Bronchial epithelial cell (primary cell): Measurements from ENCODE around the gene SLC19A3. TPM values are rescaled to one million over a fixed set of nuclear protein-coding genes. Genes with fewer than 3 reads are reported as not detected.

Experiments used
- DNase-seq: peaks from one replicate; pipeline ENCODE4 v3.0.0-alpha.2; 2010; ENCODE audit warnings: low read depth
- FAIRE-seq: peaks from 2 replicates; lab custom pipeline; 2011; peaks lifted over from hg19 to GRCh38; lab: Jason Lieb, UNC
- H3K27me3 ChIP-seq: 2 replicates; pipeline ENCODE4 v1.5.1; 2011; ENCODE audit warnings: low read length; ENCODE audit not compliant: control insufficient read depth, insufficient read depth
- H3K36me3 ChIP-seq: 2 replicates; pipeline ENCODE4 v1.5.1; 2011; ENCODE audit warnings: low read length; ENCODE audit not compliant: control insufficient read depth, insufficient read depth
- H3K4me3 ChIP-seq: 2 replicates; pipeline ENCODE4 v1.5.1; 2011; ENCODE audit warnings: mild to moderate bottlenecking, low read depth, low read length, control low read depth
- CTCF ChIP-seq: IDR thresholded peaks from 2 replicates; pipeline ENCODE4 v1.5.1; 2011; ENCODE audit warnings: mild to moderate bottlenecking, moderate library complexity, low read length, control low read depth, inconsistent platforms; ENCODE audit not compliant: insufficient read depth, severe bottlenecking
- total RNA-seq: library from RNA; depleted of rRNA; stranded (reverse); fragments of >200 nt; gene quantifications from 2 replicates; pipeline ENCODE4 v1.2.1, GENCODE V29; 2014

The SLC19A3 gene
- total RNA-seq, 1 donor from 2014 or later, result not detected

GRCh38 chr2:227654426-227654825 is 63.4 kb downstream of the SLC19A3 start:
- no peaks in the 10 kb centered on the region for H3K36me3 ChIP-seq
- TF ChIP-seq CTCF, result no peak
- no peak for FAIRE-seq

DNA sequence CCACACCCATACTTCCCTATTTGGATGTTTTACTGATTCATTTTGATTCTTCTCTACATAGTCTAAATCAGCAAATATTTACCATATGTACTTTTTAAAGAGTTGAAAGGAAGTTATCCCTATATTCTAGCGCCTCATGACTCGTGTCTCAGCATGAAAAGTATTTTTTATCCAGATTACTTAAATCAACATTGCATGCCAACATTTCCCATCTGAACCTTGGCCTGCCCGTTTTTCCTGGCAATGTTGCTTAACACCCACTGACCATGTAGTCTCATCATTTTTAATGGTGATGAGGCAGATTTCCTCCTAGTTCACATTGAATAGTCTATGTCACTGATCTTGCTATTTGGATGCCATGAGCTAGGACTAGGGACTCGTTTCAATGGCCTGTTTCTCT is 64.4 kb downstream of the SLC19A3 start:
- Histone ChIP-seq H3K4me3 (no peak overlapping the region), H3K27me3 (no peaks in the 10 kb centered on the region), H3K36me3 (no peaks in the 10 kb centered on the region)
- FAIRE-seq, result no peak
- DNase-seq, result peak; percentile 83
- no peak for TF ChIP-seq CTCF

More at GRCh38 chr2:227654426-227654825, 63.4 kb downstream of the SLC19A3 start:
- Histone ChIP-seq H3K4me3 (no peak overlapping the region), H3K27me3 (no peaks in the 10 kb centered on the region)
- DNase-seq, result no peak

- Histone ChIP-seq H3K36me3 (no peaks in the 10 kb centered on the region), H3K4me3 (no peak overlapping the region), H3K27me3 (peaks cover 2% of the 10 kb centered on the region)
- no peak for FAIRE-seq
- no peak for TF ChIP-seq CTCF
- no peak for DNase-seq
These were observed 73.8 kb downstream of the SLC19A3 start for GRCh38 chr2:227643990-227644551.

- no peaks in the 10 kb centered on the region for H3K36me3 ChIP-seq
- TF ChIP-seq CTCF, result no peak
- H3K27me3 ChIP-seq, result peaks cover 2% of the 10 kb centered on the region
- FAIRE-seq (no peak), DNase-seq (no peak)
- H3K4me3 ChIP-seq, result no peak overlapping the region
These were observed 75.2 kb downstream of the SLC19A3 start for GRCh38 chr2:227642656-227643055.

DNA sequence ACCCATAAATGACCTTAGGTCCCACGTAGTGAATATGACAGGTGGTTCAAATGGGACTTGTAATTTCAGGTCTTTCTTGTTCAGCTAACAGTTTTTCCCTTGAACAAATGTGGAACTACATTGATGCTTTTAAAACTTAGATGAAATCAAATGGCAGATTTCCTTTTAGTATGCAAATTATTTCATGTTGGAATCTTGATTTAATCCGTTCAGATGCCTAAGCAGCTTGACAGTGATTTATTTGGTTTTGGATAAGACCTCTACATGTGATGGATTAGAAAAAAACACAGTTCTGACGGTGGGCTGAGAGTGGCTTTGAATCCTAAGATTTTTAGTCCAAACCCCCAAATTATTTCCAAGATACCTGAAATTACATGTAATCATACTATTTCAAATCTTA is 83.6 kb downstream of the SLC19A3 start:
- no peak for TF ChIP-seq CTCF
- Histone ChIP-seq H3K4me3 (no peak overlapping the region), H3K36me3 (no peaks in the 10 kb centered on the region), H3K27me3 (no peaks in the 10 kb centered on the region)
- no peak for DNase-seq
- no peak for FAIRE-seq

Other genes with a start within 250 kb of the SLC19A3 start
- gene AGFG1, start 245.9 kb downstream of the SLC19A3 start, total RNA-seq, result 52.0 and 54.8 TPM in 2 replicates
- not detected in 2 replicates for gene SCYGR2, start 119.1 kb downstream of the SLC19A3 start, total RNA-seq
- gene SCYGR3, start 103.2 kb downstream of the SLC19A3 start, total RNA-seq, result not detected in 2 replicates
- not detected in 2 replicates for gene SCYGR4, start 100.5 kb downstream of the SLC19A3 start, total RNA-seq
- gene SCYGR5, start 51.2 kb downstream of the SLC19A3 start, total RNA-seq, result not detected in 2 replicates
- not detected in 2 replicates for gene SCYGR6, start 6.7 kb upstream of the SLC19A3 start, total RNA-seq
- not detected in 2 replicates for gene SCYGR7, start 10.3 kb upstream of the SLC19A3 start, total RNA-seq
- not detected in 2 replicates for gene SCYGR8, start 27.9 kb upstream of the SLC19A3 start, total RNA-seq
- 1.5 and 3.7 TPM in 2 replicates for gene CCL20, start 95.8 kb upstream of the SLC19A3 start, total RNA-seq
- gene DAW1, start 153.6 kb upstream of the SLC19A3 start, total RNA-seq, result 0.13 and 0.26 TPM in 2 replicates